Tibial nerve (tissue), 4 donors: ENCODE data around the gene CLDN24. TPM values are rescaled to one million over a fixed set of nuclear protein-coding genes. Genes with fewer than 3 reads are reported as not detected.

Experiments
- DNase-seq, 2 donors: peaks; one replicate each; pipeline ENCODE4 v3.0.0-alpha.2; 2019; ENCODE audit warnings: low spot score in 2 of 2
- H3K27ac ChIP-seq, 4 donors: fragments of 200-600 bp; sonication (generic) in 3 of 4; one replicate each; pipeline ENCODE4 v1.5.1; 2017 to 2019; ENCODE audit warnings: mild to moderate bottlenecking in 1 of 4
- H3K27me3 ChIP-seq, 2 donors: fragments of 200-600 bp; sonication (generic) in 1 of 2; one replicate each; pipeline versions ENCODE4 v1.5.1 to v1.6.0; 2017 to 2019
- H3K36me3 ChIP-seq, 3 donors: fragments of 200-600 bp; sonication (generic); one replicate each; pipeline ENCODE4 v1.5.1; 2018 to 2019
- H3K4me1 ChIP-seq, 4 donors: fragments of 200-600 bp; sonication (generic) in 3 of 4; one replicate each; pipeline ENCODE4 v1.5.1; 2017 to 2019
- H3K4me3 ChIP-seq, 4 donors: fragments of 200-600 bp; sonication (generic) in 3 of 4; one replicate each; pipeline ENCODE4 v1.5.1; 2017 to 2019; ENCODE audit warnings: mild to moderate bottlenecking in 1 of 4, moderate library complexity in 1 of 4
- H3K9me3 ChIP-seq, 4 donors: fragments of 200-600 bp; sonication (generic) in 3 of 4; one replicate each; pipeline ENCODE4 v1.5.1; 2017 to 2019
- CTCF ChIP-seq, 5 experiments: fragments of 200-600 bp in 3 of 5; fragments of 450-650 bp in 2 of 5; sonication (generic) in 3 of 5; IDR thresholded peaks; one replicate each; pipeline ENCODE4 v1.5.1; 2016 to 2019; ENCODE audit warnings: antibody characterized with exemption in 5 of 5, mild to moderate bottlenecking in 3 of 5, moderate library complexity in 2 of 5
- EP300 ChIP-seq, 2 donors: sonication (generic); formaldehyde crosslinking; IDR thresholded peaks; one replicate each; pipeline ENCODE4 v1.6.1; 2017; ENCODE audit warnings: antibody characterized with exemption in 2 of 2, mild to moderate bottlenecking in 1 of 2
- POLR2A ChIP-seq, 2 donors: fragments of 450-650 bp; IDR thresholded peaks; one replicate each; pipeline ENCODE4 v1.6.1; 2017; ENCODE audit warnings: antibody characterized with exemption in 2 of 2, mild to moderate bottlenecking in 2 of 2, moderate library complexity in 2 of 2
- WGBS, 2 donors: methylation state at CpG; one replicate each; pipeline ENCODE4 v1.1.5; 2018; 5-methylcytosine and 5-hydroxymethylcytosine counted together
- total RNA-seq, 4 donors: library from RNA; depleted of rRNA; stranded (reverse); fragments of >200 nt; gene quantifications; one replicate each; pipeline ENCODE4 v1.1.0, GENCODE V29; 2016

Gene CLDN24
- total RNA-seq, result not detected

GRCh38 chr4:183322326-183322725, at the start of gene CLDN24:
Gene CLDN24 (minus strand): TSS chr4:183322426. CDS start chr4:183322426, 0 bp downstream.
- Histone ChIP-seq H3K9me3 (no peaks in the 10 kb centered on the region), H3K4me3 (no peak within 1 kb of the TSS), H3K27ac (peak within 1 kb of the TSS in 1 of 4 donors; percentile 44), H3K4me1 (peaks cover 0 to 18% (median 8%) of the 10 kb centered on the region in 4 donors), H3K36me3 (peaks cover 0 to 6% (median 0%) of the 10 kb centered on the region in 3 donors), H3K27me3 (no peaks in the 10 kb centered on the region)
- no peak for TF ChIP-seq POLR2A (IDR thresholded peaks at IDR 0.05)
- no peak for TF ChIP-seq CTCF (IDR thresholded peaks at IDR 0.05)
- no peak for TF ChIP-seq EP300 (IDR thresholded peaks at IDR 0.05)
- 92 to 94% methylated on average over 5 of the region's 5 CpGs for WGBS, 2 donors
- DNase-seq, result no peak

DNA sequence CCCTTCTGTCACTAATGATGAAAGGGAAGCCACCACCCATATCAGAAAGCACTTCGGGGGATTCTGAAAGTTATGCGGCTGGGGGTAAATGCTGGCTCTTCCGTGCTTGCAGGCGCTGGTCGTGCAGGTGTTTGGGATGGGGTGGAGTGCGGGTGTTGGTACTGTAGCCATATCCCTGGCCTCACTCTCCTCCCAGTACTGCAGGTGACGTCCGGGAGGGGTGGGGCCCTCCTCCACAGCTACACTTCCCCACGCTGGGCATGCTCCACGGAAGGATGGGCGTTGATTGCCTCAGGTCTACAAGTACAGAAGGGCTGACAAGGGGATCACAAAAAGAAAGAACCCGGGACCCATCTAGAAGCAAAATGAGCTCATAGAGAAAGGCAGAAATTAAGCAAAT, 48.6 kb upstream of the CLDN24 start:
- Histone ChIP-seq H3K9me3 (no peaks in the 10 kb centered on the region), H3K36me3 (no peaks in the 10 kb centered on the region), H3K4me3 (no peak overlapping the region), H3K27me3 (no peaks in the 10 kb centered on the region), H3K27ac (no peak overlapping the region), H3K4me1 (no peaks in the 10 kb centered on the region)
- TF ChIP-seq EP300 (IDR thresholded peaks at IDR 0.05) (no peak), CTCF (IDR thresholded peaks at IDR 0.05) (no peak), POLR2A (IDR thresholded peaks at IDR 0.05) (no peak)
- 77% methylated on average over 12 of the region's 12 CpGs for WGBS, 2 donors
- no peak for DNase-seq

DNA sequence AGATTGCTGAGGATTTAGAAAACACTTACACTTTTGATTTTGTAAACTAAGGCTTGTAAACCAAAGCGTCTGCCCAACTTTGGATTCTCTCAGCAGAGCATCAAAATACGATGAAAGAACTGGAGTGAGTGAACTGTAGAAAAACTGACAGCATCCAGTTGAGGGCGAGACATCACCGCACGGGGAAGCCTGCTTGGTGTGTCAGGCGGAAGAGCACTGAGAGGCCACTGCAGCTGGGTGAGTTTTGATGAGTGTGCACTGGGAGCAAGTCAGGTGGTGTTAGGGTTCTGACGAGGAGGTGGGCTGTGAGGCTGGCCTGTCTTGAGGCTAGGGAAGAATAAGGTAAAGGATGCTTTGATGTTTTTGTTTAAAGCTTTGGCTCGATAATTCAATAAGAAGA, 46.8 kb upstream of the CLDN24 start:
- H3K27me3 ChIP-seq, result no peaks in the 10 kb centered on the region
- H3K36me3 ChIP-seq, result no peaks in the 10 kb centered on the region
- WGBS, 2 donors, result 74 to 77% methylated on average over 8 of the region's 8 CpGs
- H3K9me3 ChIP-seq, result no peaks in the 10 kb centered on the region
- H3K4me1 ChIP-seq, result no peaks in the 10 kb centered on the region
- no peak overlapping the region for H3K27ac ChIP-seq
- DNase-seq, result no peak
- no peak for TF ChIP-seq CTCF (IDR thresholded peaks at IDR 0.05)
- TF ChIP-seq POLR2A (IDR thresholded peaks at IDR 0.05), result no peak
- TF ChIP-seq EP300 (IDR thresholded peaks at IDR 0.05), result no peak
- no peak overlapping the region for H3K4me3 ChIP-seq

DNA sequence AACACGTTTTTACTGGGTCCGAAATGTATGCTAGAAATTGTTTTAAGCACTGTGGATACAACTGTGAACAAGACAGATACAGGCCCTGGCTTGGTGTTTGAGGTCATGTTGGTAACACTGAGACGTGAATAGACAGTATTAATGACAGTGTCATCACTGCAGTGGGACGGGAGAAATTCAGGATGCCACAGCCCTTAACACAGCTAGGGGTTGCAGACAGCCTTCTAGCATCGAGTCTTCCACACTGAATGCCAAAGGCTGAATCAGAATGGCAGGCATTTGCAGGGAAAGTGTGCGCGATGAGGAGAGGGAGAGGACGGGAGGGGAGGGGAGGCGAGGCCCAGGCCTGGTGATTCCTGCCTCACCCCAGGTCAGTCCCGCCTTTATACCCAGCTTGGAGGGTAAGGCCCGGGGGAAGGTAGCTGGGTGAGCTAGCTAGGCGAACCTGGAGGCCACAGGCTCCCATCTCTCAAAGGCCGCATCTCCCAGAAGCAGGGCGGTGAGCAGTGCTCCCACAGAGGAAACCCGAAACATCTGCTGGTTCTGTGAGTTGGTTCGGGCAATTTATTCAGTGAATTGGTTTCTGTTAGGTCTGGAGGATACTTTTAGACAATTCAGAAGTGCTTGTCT, 44.1 kb upstream of the CLDN24 start:
- H3K27ac ChIP-seq, result no peak overlapping the region
- DNase-seq, result no peak
- H3K27me3 ChIP-seq, result no peaks in the 10 kb centered on the region
- no peak overlapping the region for H3K4me3 ChIP-seq
- H3K9me3 ChIP-seq, result no peaks in the 10 kb centered on the region
- TF ChIP-seq EP300 (IDR thresholded peaks at IDR 0.05) (no peak), POLR2A (IDR thresholded peaks at IDR 0.05) (no peak), CTCF (IDR thresholded peaks at IDR 0.05) (no peak)
- WGBS, 2 donors, result 73 to 75% methylated on average over 12 to 16 of the region's 16 CpGs
- no peaks in the 10 kb centered on the region for H3K4me1 ChIP-seq
- H3K36me3 ChIP-seq, result no peaks in the 10 kb centered on the region

- TF ChIP-seq EP300 (IDR thresholded peaks at IDR 0.05), result no peak
- TF ChIP-seq CTCF (IDR thresholded peaks at IDR 0.05), result no peak
- no peak for DNase-seq
- WGBS, 2 donors, result 66 to 77% methylated on average over 10 of the region's 10 CpGs
- Histone ChIP-seq H3K36me3 (no peaks in the 10 kb centered on the region), H3K27me3 (no peaks in the 10 kb centered on the region), H3K4me3 (no peak overlapping the region), H3K4me1 (no peaks in the 10 kb centered on the region), H3K27ac (no peak overlapping the region), H3K9me3 (no peaks in the 10 kb centered on the region)
These were observed 41.8 kb upstream of the CLDN24 start for GRCh38 chr4:183364025-183364424.
